ENCODE data around the gene SPTB.
A peak's percentile ranks its signal among the peaks of the same experiment; 100 is the strongest.

The SPTB gene

GRCh38 chr14:64705381-64706118 lies 174.2 kb downstream of the SPTB start:
- DNase-seq (ENCODE audit: extremely low spot score): no peak
- POLR2A ChIA-PET: interaction anchor here (1.3 to 1.8 kb wide), 3 partner anchors 8 to 22 kb away, joined by 5 to 8 read pairs (median 5); no protein-coding TSS in a partner anchor
- CTCF ChIA-PET: interaction anchor here (0.7 kb wide), 1 partner anchor 23 kb away, joined by 3 read pairs; no protein-coding TSS in a partner anchor
- no peak for TF ChIP-seq TARDBP (IDR thresholded peaks at IDR 0.05)

DNA sequence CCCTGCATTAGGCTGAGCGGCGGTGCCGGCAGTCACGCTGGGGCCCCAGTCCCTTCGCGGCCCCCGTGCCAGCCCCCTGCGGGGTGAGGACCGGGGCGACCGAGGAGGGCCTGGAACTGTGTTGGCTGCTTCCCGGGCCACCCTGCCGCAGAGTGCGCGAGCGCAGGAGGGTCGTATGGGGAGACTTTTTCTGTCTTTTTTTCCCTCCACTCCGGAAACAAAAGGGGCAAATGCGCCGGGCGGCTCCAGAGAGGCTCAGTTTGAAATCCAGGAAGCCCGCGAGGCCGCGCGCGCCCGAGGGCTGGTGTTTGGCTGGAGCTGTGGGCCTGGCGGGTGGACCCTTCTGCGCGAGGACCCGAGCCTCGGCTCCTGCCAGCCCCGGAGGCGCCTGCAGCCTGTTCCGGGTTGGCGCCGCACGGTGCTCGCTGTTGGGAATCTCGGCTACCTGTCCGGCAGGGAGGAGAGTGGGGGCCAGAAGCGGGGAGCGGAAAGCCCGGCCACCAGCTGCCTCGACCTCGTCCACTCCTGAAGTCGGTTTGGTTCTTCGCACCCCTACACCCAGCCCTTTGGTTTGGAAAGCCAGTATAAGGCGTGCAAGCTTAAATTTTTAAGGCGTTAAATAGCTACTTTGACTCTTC lies 174.8 kb downstream of the SPTB start:
- ChIA-PET CTCF (interaction anchor here (0.6 to 0.7 kb wide), 2 partner anchors 23 to 137 kb away, joined by 3 read pairs; no protein-coding TSS in a partner anchor), POLR2A (interaction anchor here (0.9 to 2.1 kb wide), 13 partner anchors 9 to 164 kb away, joined by 3 to 11 read pairs (median 4); partner anchors contain the start of gene HSPA2)
- TF ChIP-seq FOXA1 (IDR thresholded peaks at IDR 0.05): no peak
- peak; percentile 44; the same call in 1 of the 2 replicates for TF ChIP-seq L3MBTL2 (conservative IDR thresholded peaks at IDR 0.05)
- TF ChIP-seq SP1 (IDR thresholded peaks at IDR 0.05): no peak
- no peak for TF ChIP-seq TARDBP (IDR thresholded peaks at IDR 0.05)
- peak; percentile 39 for DNase-seq (ENCODE audit: extremely low spot score)

GRCh38 chr14:64704143-64704742 lies 175.5 kb downstream of the SPTB start, which contains the start of gene PLEKHG3:
Gene PLEKHG3, plus strand, starts transcription at chr14:64704424. Its CDS starts 23,208 bp downstream, at chr14:64727632.
- no peak for TF ChIP-seq TARDBP (IDR thresholded peaks at IDR 0.05)
- 0 out of 2 replicates have a peak, but pooled peaks have one; percentile 71 for TF ChIP-seq L3MBTL2 (conservative IDR thresholded peaks at IDR 0.05)
- ChIA-PET POLR2A (interaction anchor here (0.5 to 2.1 kb wide), 15 partner anchors 10 to 490 kb away, joined by 3 to 11 read pairs (median 4); partner anchors contain the start of gene HSPA2), CTCF (interaction anchor here (0.6 kb wide), 1 partner anchor 137 kb away, joined by 3 read pairs; no protein-coding TSS in a partner anchor)
- DNase-seq (ENCODE audit: extremely low spot score): peak; percentile 80

- no peak for TF ChIP-seq BHLHE40 (IDR thresholded peaks at IDR 0.05; ENCODE audit: borderline replicate concordance)
- TF ChIP-seq LEF1 (IDR thresholded peaks at IDR 0.05; ENCODE audit: borderline replicate concordance): no peak
- no peak for TF ChIP-seq SP1 (IDR thresholded peaks at IDR 0.05)
- TF ChIP-seq HDGF (IDR thresholded peaks at IDR 0.05; ENCODE audit: borderline replicate concordance): no peak
- TF ChIP-seq FOXA1 (IDR thresholded peaks at IDR 0.05): no peak
- no peak for TF ChIP-seq NFRKB (IDR thresholded peaks at IDR 0.05)
- no peak for TF ChIP-seq FOXM1 (IDR thresholded peaks at IDR 0.05; ENCODE audit: borderline replicate concordance)
- no peak for TF ChIP-seq PKNOX1 (IDR thresholded peaks at IDR 0.05)
- TF ChIP-seq FOXK2 (IDR thresholded peaks at IDR 0.05): no peak
- no peak; the same call in none of the 2 replicates for TF ChIP-seq L3MBTL2 (conservative IDR thresholded peaks at IDR 0.05)
- no peak for TF ChIP-seq ZNF384 (IDR thresholded peaks at IDR 0.05)
- no peak for TF ChIP-seq CTBP1 (IDR thresholded peaks at IDR 0.05; ENCODE audit: borderline replicate concordance)
- no peak for TF ChIP-seq SUZ12 (IDR thresholded peaks at IDR 0.05)
- TF ChIP-seq TARDBP (IDR thresholded peaks at IDR 0.05): no peak
- no peak for TF ChIP-seq ELF4 (IDR thresholded peaks at IDR 0.05)
- no peak for TF ChIP-seq ARNT (IDR thresholded peaks at IDR 0.05)
- ChIA-PET POLR2A (interaction anchor here (0.5 to 2.1 kb wide), 12 partner anchors 9 to 490 kb away, joined by 3 to 11 read pairs (median 4); partner anchors contain the start of gene HSPA2), CTCF (no interaction called here)
- DNase-seq (ENCODE audit: extremely low spot score): no peak
Observed at GRCh38 chr14:64703395-64704142, 176.1 kb downstream of the SPTB start.

DNA sequence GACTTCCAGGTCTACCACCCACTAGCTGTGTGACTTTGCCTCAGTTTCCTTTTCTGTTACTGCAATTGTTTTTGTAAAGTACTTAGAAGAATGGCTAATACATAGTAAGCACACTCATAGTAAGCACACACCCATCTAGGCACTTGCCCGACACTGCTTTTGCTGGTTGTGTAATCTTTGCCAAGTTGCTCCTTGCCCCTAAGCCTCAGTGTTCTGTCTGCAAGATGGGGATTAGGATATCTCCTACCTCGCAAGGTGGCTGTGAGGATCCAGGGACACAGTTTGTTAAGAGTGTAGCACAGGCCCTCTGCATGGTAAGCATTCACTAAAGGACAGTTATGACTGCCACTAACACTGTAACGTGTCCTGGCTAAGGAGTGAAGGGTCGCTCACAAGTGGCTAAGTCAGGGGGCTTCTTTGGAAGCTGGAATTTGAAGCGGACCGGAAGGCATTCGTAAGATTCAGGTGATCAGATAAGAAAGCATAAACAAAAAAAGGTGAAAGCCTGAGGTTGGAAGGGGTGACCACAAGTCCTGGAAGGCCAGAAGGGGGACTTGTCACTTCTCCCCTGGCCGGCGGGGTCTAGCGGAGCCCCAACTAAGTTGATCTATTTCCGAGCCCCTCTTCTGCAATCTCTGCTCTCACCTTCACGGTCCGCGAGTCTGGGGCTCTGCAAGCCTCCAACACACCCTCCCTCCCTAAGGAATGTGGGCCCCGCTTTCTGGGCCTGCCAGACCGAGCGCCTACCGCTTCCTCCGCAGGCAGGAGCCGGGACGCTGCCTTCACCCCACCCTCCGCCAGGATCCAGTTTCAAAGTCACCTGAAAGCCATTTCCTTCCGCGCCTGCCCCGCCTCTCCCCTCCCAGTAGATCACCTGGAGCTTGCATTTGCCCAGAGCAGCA lies 177.0 kb downstream of the SPTB start:
- POLR2A ChIA-PET: interaction anchor here (0.5 to 2.1 kb wide), 3 partner anchors 8 to 158 kb away, joined by 4 to 11 read pairs (median 5); no protein-coding TSS in a partner anchor
- TF ChIP-seq ZNF384 (IDR thresholded peaks at IDR 0.05) (no peak), PKNOX1 (IDR thresholded peaks at IDR 0.05) (no peak), HDGF (IDR thresholded peaks at IDR 0.05; ENCODE audit: borderline replicate concordance) (no peak), ELF4 (IDR thresholded peaks at IDR 0.05) (no peak), SP1 (IDR thresholded peaks at IDR 0.05) (no peak), ARNT (IDR thresholded peaks at IDR 0.05) (no peak), SUZ12 (IDR thresholded peaks at IDR 0.05) (no peak), L3MBTL2 (conservative IDR thresholded peaks at IDR 0.05) (no peak), LEF1 (IDR thresholded peaks at IDR 0.05; ENCODE audit: borderline replicate concordance) (no peak), NFRKB (IDR thresholded peaks at IDR 0.05) (no peak), FOXA1 (IDR thresholded peaks at IDR 0.05) (no peak), CTBP1 (IDR thresholded peaks at IDR 0.05; ENCODE audit: borderline replicate concordance) (no peak), BHLHE40 (IDR thresholded peaks at IDR 0.05; ENCODE audit: borderline replicate concordance) (no peak), TARDBP (IDR thresholded peaks at IDR 0.05) (no peak), FOXM1 (IDR thresholded peaks at IDR 0.05; ENCODE audit: borderline replicate concordance) (no peak), FOXK2 (IDR thresholded peaks at IDR 0.05) (no peak)

More for the DNA sequence above, 177.0 kb downstream of the SPTB start:
- no peak for DNase-seq (ENCODE audit: extremely low spot score)
- CTCF ChIA-PET: no interaction called here
